GM21717 (cell line): ENCODE results near the gene PTGR1.
"Not testable (repeated sequence)": the region's sequence is repeated elsewhere in the genome, so short reads cannot be mapped to it uniquely, and the experiment has no call there.

Experiments
- ATAC-seq: cut with Tn5 transposase; IDR thresholded peaks from one replicate; pipeline ENCODE4 v1.9.1; 2021; ENCODE audit warnings: mild to moderate bottlenecking, moderate library complexity; ENCODE audit not compliant: unreplicated experiment

PTGR1 gene

GRCh38 chr9:111615928-111616327 lies 16.5 kb upstream of the PTGR1 start:
- ATAC-seq, result no peak

GRCh38 chr9:111613436-111614040 lies 14.1 kb upstream of the PTGR1 start:
- no peak for ATAC-seq

- no peak for ATAC-seq
These were observed 11.4 kb upstream of the PTGR1 start for GRCh38 chr9:111610845-111611244.

- ATAC-seq, result no peak
These were observed 10.7 kb upstream of the PTGR1 start for GRCh38 chr9:111610149-111610548.

GRCh38 chr9:111605041-111605559 lies 5.7 kb upstream of the PTGR1 start:
- ATAC-seq, result no peak

GRCh38 chr9:111604054-111604615 lies 4.7 kb upstream of the PTGR1 start:
- ATAC-seq, result no peak

- no peak for ATAC-seq
These were observed 3.6 kb upstream of the PTGR1 start for GRCh38 chr9:111603041-111603440.

GRCh38 chr9:111601237-111602018 lies 2.0 kb upstream of the PTGR1 start:
- no peak for ATAC-seq

GRCh38 chr9:111599955-111600343 lies 502 bp upstream of the PTGR1 start:
- ATAC-seq, result no peak

- ATAC-seq, result no peak
These were observed 735 bp downstream of the PTGR1 start for GRCh38 chr9:111598733-111599091.

- no peak for ATAC-seq
These were observed 1.4 kb downstream of the PTGR1 start for GRCh38 chr9:111597852-111598732.

- no peak for ATAC-seq
These were observed 10.6 kb downstream of the PTGR1 start for GRCh38 chr9:111588846-111589245.

- no peak for ATAC-seq
These were observed 13.1 kb downstream of the PTGR1 start for GRCh38 chr9:111586378-111586777.

- no peak for ATAC-seq
These were observed 16.6 kb downstream of the PTGR1 start for GRCh38 chr9:111582888-111583287.

GRCh38 chr9:111572950-111573604 lies 26.4 kb downstream of the PTGR1 start:
- ATAC-seq, result no peak

- not testable (repeated sequence) for ATAC-seq
These were observed 31.3 kb downstream of the PTGR1 start for GRCh38 chr9:111568127-111568526.

- ATAC-seq, result no peak
These were observed 33.2 kb downstream of the PTGR1 start for GRCh38 chr9:111566234-111566633.

GRCh38 chr9:111561165-111561719 lies 38.2 kb downstream of the PTGR1 start:
- ATAC-seq, result no peak

GRCh38 chr9:111559000-111559610 lies 40.3 kb downstream of the PTGR1 start:
- ATAC-seq, result no peak

GRCh38 chr9:111555425-111555824 lies 44.0 kb downstream of the PTGR1 start:
- ATAC-seq, result not testable (repeated sequence)
